ENCODE results near the gene FSTL4. TPM values are rescaled to one million over a fixed set of nuclear protein-coding genes. Genes with fewer than 3 reads are reported as not detected.
A peak's percentile ranks its signal among the peaks of the same experiment; 100 is the strongest.

FSTL4 gene
- total RNA-seq, 4 donors from 2014 or later: 5.1 to 8.3 (median 6.0) TPM

DNA sequence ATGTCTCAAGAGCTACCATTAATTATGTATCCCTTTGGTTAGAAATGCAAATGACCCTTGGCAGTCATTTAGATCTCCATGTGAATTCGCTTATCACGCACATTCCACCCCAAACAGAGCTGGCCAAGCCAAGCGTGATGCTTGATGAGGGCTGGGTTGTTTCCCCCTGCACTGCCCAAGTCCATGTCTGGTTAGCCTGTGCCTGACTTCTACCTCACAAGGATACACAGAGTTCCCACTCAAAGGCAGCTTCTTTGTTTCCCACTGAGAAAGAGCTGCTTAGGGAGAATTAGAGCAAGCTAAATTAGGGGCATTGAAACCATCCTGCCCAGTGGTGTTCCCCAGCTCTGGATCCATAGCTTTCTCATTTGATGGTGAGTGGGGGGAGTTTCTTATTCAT, 87.2 kb downstream of the FSTL4 start:
- TF ChIP-seq, protein P1, sequence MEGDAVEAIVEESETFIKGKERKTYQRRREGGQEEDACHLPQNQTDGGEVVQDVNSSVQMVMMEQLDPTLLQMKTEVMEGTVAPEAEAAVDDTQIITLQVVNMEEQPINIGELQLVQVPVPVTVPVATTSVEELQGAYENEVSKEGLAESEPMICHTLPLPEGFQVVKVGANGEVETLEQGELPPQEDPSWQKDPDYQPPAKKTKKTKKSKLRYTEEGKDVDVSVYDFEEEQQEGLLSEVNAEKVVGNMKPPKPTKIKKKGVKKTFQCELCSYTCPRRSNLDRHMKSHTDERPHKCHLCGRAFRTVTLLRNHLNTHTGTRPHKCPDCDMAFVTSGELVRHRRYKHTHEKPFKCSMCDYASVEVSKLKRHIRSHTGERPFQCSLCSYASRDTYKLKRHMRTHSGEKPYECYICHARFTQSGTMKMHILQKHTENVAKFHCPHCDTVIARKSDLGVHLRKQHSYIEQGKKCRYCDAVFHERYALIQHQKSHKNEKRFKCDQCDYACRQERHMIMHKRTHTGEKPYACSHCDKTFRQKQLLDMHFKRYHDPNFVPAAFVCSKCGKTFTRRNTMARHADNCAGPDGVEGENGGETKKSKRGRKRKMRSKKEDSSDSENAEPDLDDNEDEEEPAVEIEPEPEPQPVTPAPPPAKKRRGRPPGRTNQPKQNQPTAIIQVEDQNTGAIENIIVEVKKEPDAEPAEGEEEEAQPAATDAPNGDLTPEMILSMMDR (IDR thresholded peaks at IDR 0.05): no peak
- no peak for TF ChIP-seq POLR2A (IDR thresholded peaks at IDR 0.05)
- 88 to 89% methylated on average over 3 of the region's 3 CpGs for WGBS, 2 donors
- no peak overlapping the region for H3K4me3 ChIP-seq (ENCODE audit: low read depth, poor library complexity, severe bottlenecking)
- no peak for DNase-seq (ENCODE audit: low spot score in 2 of 2)
- intact Hi-C loops (cut with DNase I; ENCODE audit: low total_unique reads): no loop called here

DNA sequence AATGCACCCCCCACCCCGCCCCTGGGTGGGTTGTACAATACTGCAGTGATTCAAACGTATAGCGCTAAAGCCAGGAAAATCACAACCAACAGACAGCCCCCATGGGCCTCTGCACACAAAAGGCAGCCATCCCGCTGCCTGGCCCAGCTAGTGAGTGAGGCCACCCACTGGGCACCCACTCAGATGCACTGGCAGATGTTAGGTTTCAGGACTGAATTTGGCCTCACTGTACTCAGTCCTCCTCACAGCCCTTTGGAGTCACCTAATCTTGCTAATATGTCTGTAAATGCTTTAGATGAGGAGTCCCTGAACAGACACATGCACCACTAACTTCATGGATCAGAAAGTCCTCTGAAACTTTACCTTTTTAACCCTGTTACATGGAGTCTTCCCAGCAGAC, 87.7 kb downstream of the FSTL4 start:
- WGBS, 2 donors: 89 to 91% methylated on average over 4 of the region's 4 CpGs
- DNase-seq (ENCODE audit: low spot score in 2 of 2): no peak
- intact Hi-C loops (cut with DNase I; ENCODE audit: low total_unique reads): no loop called here
- TF ChIP-seq, protein P1 (IDR thresholded peaks at IDR 0.05): no peak
- TF ChIP-seq POLR2A (IDR thresholded peaks at IDR 0.05): no peak
- no peak overlapping the region for H3K4me3 ChIP-seq (ENCODE audit: low read depth, poor library complexity, severe bottlenecking)

DNA sequence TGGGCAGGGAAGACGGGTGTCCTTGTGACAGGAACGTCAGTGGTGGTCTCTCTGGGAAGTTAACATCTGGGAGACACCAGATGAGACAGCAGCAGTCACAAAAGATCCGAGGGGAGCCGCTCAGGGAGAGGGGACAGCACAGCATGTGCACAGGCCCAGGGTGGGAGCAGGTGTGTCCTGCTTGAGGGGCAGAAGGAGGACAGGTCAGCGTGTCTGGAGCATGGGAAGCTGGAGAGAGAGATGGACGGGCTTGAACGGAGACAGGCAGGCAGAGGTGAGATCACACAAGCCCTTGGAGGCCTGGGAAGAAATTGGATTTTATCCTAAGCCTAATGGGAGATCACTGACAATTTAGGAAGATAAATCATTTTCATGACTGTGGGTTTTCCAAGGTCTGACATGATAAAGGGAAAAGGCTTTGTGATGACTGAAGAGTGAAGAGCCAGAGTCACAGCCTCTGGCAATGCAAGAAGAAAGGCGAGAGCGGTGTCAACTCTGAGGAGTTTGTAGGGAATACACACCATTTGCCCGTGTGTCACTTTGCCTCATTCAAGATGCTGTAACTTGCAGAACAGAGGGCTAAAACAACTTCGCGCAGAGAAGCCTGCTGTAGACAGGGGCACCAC, 88.3 kb downstream of the FSTL4 start:
- intact Hi-C loops (cut with DNase I; ENCODE audit: low total_unique reads): no loop called here
- DNase-seq (ENCODE audit: low spot score in 2 of 2): no peak
- no peak for TF ChIP-seq POLR2A (IDR thresholded peaks at IDR 0.05)
- 86 to 89% methylated on average over 12 of the region's 12 CpGs for WGBS, 2 donors
- H3K4me3 ChIP-seq (ENCODE audit: low read depth, poor library complexity, severe bottlenecking): no peak overlapping the region

- no peak for DNase-seq (ENCODE audit: low spot score in 2 of 2)
- WGBS, 2 donors: 65 to 74% methylated on average over 9 of the region's 9 CpGs
- intact Hi-C loops (cut with DNase I; ENCODE audit: low total_unique reads): no loop called here
- TF ChIP-seq POLR2A (IDR thresholded peaks at IDR 0.05): no peak
- H3K4me3 ChIP-seq (ENCODE audit: low read depth, poor library complexity, severe bottlenecking): no peak overlapping the region
Measured at GRCh38 chr5:133523013-133523658, 89.2 kb downstream of the FSTL4 start.

GRCh38 chr5:133521801-133522200, 90.5 kb downstream of the FSTL4 start:
- intact Hi-C loops (cut with DNase I; ENCODE audit: low total_unique reads): no loop called here
- no peak for DNase-seq (ENCODE audit: low spot score in 2 of 2)
- 64 to 86% methylated on average over 2 of the region's 2 CpGs for WGBS, 2 donors
- no peak overlapping the region for H3K4me3 ChIP-seq (ENCODE audit: low read depth, poor library complexity, severe bottlenecking)
- no peak for TF ChIP-seq POLR2A (IDR thresholded peaks at IDR 0.05)
- TF ChIP-seq, protein P1 (IDR thresholded peaks at IDR 0.05): no peak

DNA sequence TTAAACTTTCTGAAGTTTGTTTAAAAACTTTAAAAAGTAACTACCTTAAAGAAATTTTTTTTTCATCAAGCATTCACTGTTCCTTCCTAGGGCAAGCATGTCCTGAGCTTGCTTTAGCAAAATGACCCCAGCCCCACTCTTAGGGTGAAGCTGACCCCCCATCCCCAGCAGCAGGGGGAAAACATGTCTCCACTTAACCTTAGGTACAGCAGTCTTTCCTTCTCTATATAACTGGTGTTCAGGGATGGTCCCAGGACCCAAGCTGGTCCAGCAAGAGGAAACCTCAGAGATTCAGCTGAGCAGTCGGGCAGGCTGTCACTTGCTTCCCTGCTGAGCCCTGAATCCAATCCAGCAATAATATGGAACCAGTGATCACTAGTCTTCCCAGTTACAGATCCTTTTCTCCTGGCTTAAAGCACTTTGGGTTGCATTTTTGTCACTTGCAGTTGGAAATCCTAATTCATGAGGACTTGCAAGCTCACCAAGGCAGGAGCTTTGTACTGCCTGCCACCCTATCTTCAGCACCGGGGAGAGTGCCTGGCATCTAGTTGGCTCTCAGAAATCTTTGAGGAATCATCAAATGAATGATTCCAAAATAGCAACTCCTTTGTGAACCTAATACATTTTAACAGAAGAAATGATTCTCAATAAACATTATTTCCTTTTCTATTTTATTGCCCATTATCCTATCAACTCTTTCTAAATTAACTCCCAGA, 91.2 kb downstream of the FSTL4 start:
- DNase-seq (ENCODE audit: low spot score in 2 of 2): peak in 1 of 2 donors; percentile 36
- H3K4me3 ChIP-seq (ENCODE audit: low read depth, poor library complexity, severe bottlenecking): no peak overlapping the region
- TF ChIP-seq POLR2A (IDR thresholded peaks at IDR 0.05): no peak
- TF ChIP-seq, protein P1 (IDR thresholded peaks at IDR 0.05): no peak
- 42 to 52% methylated on average over 2 of the region's 2 CpGs for WGBS, 2 donors
- intact Hi-C loops (cut with DNase I; ENCODE audit: low total_unique reads): no loop called here

Data from lower leg skin (tissue), 4 donors.